ENCODE data around the gene TIMM44. TPM values are rescaled to one million over a fixed set of nuclear protein-coding genes. Genes with fewer than 3 reads are reported as not detected.
A peak's percentile ranks its signal among the peaks of the same experiment; 100 is the strongest.

TIMM44 gene
- total and polyA plus RNA-seq, 2 experiments from 2014 or later: 52.0 to 92.4 TPM

GRCh38 chr19:7888145-7888825 lies 55.2 kb downstream of the TIMM44 start, which contains the start of gene LRRC8E:
TSS of gene LRRC8E (plus strand) at chr19:7888510. CDS start at chr19:7895604, 7,094 bp downstream.
- no peaks in the 10 kb centered on the region for H3K36me3 ChIP-seq
- H3K4me1 ChIP-seq (ENCODE audit: low read depth): no peaks in the 10 kb centered on the region
- no peak within 1 kb of the TSS for H3K27ac ChIP-seq
- H3K9me3 ChIP-seq (ENCODE audit: low read depth): no peaks in the 10 kb centered on the region
- H3K4me3 ChIP-seq: peak within 1 kb of the TSS; percentile 26
- DNase-seq (ENCODE audit: low read depth in 1 of 2, low spot score in 1 of 2): peak; percentile 76
- no peak for TF ChIP-seq CTCF (IDR thresholded peaks at IDR 0.05; ENCODE audit: low read depth, low read length)
- peaks cover 8% of the 10 kb centered on the region for H3K27me3 ChIP-seq

GRCh38 chr19:7887408-7888144 lies 55.9 kb downstream of the TIMM44 start:
- no peak overlapping the region for H3K27ac ChIP-seq

DNA sequence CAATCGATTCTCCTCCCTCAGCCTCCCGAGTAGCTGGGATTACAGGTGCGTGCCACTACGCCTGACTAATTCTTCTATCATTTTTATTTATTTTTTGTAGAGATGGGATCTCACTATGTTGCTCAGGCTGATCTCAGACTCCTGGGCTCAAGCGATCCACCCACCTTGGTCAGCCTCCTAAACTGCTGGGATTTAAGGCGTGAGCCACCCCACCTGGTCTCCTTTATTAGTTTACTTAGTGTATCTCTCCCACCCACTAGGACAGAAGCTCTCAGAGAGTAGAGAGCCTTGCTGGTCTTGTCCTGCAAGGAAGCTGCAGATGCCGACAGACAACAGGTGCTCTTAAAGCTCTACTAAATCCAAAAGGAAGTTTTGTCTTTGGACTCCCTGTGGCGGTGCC lies 57.6 kb downstream of the TIMM44 start:
- no peak for TF ChIP-seq CTCF (IDR thresholded peaks at IDR 0.05; ENCODE audit: low read depth, low read length)
- DNase-seq (ENCODE audit: low read depth in 1 of 2, low spot score in 1 of 2): no peak
- Histone ChIP-seq H3K27me3 (peaks cover 8% of the 10 kb centered on the region), H3K36me3 (no peaks in the 10 kb centered on the region), H3K4me1 (ENCODE audit: low read depth) (no peaks in the 10 kb centered on the region), H3K27ac (no peak overlapping the region), H3K9me3 (ENCODE audit: low read depth) (no peaks in the 10 kb centered on the region), H3K4me3 (no peak overlapping the region)

More at GRCh38 chr19:7887408-7888144, 55.9 kb downstream of the TIMM44 start:
- Histone ChIP-seq H3K4me1 (ENCODE audit: low read depth) (no peaks in the 10 kb centered on the region), H3K36me3 (no peaks in the 10 kb centered on the region), H3K4me3 (no peak overlapping the region), H3K27me3 (peaks cover 8% of the 10 kb centered on the region), H3K9me3 (ENCODE audit: low read depth) (no peaks in the 10 kb centered on the region)
- TF ChIP-seq CTCF (IDR thresholded peaks at IDR 0.05; ENCODE audit: low read depth, low read length): no peak
- DNase-seq (ENCODE audit: low read depth in 1 of 2, low spot score in 1 of 2): no peak

- TF ChIP-seq CTCF (IDR thresholded peaks at IDR 0.05; ENCODE audit: low read depth, low read length): no peak
- Histone ChIP-seq H3K4me3 (no peak overlapping the region), H3K27me3 (peaks cover 8% of the 10 kb centered on the region), H3K9me3 (ENCODE audit: low read depth) (no peaks in the 10 kb centered on the region), H3K27ac (no peak overlapping the region), H3K36me3 (no peaks in the 10 kb centered on the region), H3K4me1 (ENCODE audit: low read depth) (no peaks in the 10 kb centered on the region)
- DNase-seq (ENCODE audit: low read depth in 1 of 2, low spot score in 1 of 2): peak in 1 of 2 donors; percentile 64
Observed at GRCh38 chr19:7883796-7884570, 59.5 kb downstream of the TIMM44 start.

DNA sequence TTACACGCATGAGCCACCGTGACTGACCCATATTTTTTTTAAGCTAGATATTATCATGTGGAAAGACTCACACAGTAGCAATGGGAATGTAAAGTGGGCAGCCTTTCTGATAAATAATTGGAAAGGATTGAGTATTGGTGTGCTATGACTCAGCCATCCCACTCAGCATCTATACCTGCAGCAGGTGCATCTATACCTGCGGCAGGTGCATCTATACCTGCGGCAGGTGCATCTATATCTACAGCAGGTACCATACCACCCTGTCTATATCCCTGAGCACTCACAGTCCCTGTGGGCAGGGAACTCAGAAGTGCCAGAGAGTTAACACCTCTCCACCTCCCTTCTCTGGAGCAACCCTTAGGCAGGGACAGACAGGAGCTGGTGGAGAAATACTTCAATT lies 60.4 kb downstream of the TIMM44 start:
- H3K4me3 ChIP-seq: no peak overlapping the region
- DNase-seq (ENCODE audit: low read depth in 1 of 2, low spot score in 1 of 2): no peak
- H3K36me3 ChIP-seq: no peaks in the 10 kb centered on the region
- TF ChIP-seq CTCF (IDR thresholded peaks at IDR 0.05; ENCODE audit: low read depth, low read length): no peak
- H3K4me1 ChIP-seq (ENCODE audit: low read depth): no peaks in the 10 kb centered on the region
- peaks cover 8% of the 10 kb centered on the region for H3K27me3 ChIP-seq
- H3K9me3 ChIP-seq (ENCODE audit: low read depth): no peaks in the 10 kb centered on the region
- no peak overlapping the region for H3K27ac ChIP-seq

Measured in cardiac muscle cell (in vitro differentiated cells and primary cell).